HepG2 (cell line): ENCODE measurements around the gene MPST. TPM values are rescaled to one million over a fixed set of nuclear protein-coding genes. Genes with fewer than 3 reads are reported as not detected.
A peak's percentile ranks its signal among the peaks of the same experiment; 100 is the strongest.

Experiments used
- ATAC-seq: fragments of 200-7000 bp; cut with Tn5 transposase; 3 replicates; pipeline ENCODE4 v1.9.1; 2020; ENCODE audit warnings: mild to moderate bottlenecking, moderate library complexity
- BruUV-seq: library from RNA; stranded (reverse); fragments of 400-500 nt; replicated peaks from 2 replicates; lab custom pipeline; 2021; lab: Mats Ljungman, UMichigan
- CTCF ChIA-PET: fragments of 300-600 bp; formaldehyde crosslinking; extraction: SDS; loops from one replicate; lab custom pipeline; 2021; ENCODE audit warnings: low total read pairs, inconsistent platforms, low intra/inter-chr PET ratio; lab: Yijun Ruan, JAX
- POLR2A ChIA-PET: fragments of 350-600 bp; sonication (Branson Sonifier 250); formaldehyde crosslinking; loops from one replicate; lab custom pipeline; 2020; ENCODE audit warnings: antibody characterized with exemption, inconsistent platforms; lab: Yijun Ruan, JAX
- DNase-seq: peaks from one replicate; pipeline ENCODE4 v3.0.0-alpha.2; 2015; ENCODE audit warnings: low spot score
- FAIRE-seq: peaks from 3 replicates; lab custom pipeline; 2011; peaks lifted over from hg19 to GRCh38; lab: Jason Lieb, UNC
- H2AFZ ChIP-seq: one replicate; pipeline ENCODE4 v1.6.1; 2011; ENCODE audit warnings: low read length, inconsistent platforms
- H3K27ac ChIP-seq: fragments of 300-600 bp; 3 replicates; pipeline ENCODE4 v1.8.0; 2011; ENCODE audit warnings: mixed run types, mild to moderate bottlenecking, mixed read lengths, low read length, inconsistent platforms; ENCODE audit not compliant: insufficient read depth; ENCODE audit errors: extremely low read length
- H3K27me3 ChIP-seq, 2 experiments: fragments of 200-600 bp in 1 of 2; 2 replicates in 1 of 2; 3 replicates in 1 of 2; pipeline versions ENCODE4 v1.6.0 to v1.8.0; 2011; ENCODE audit warnings: low read length in 2 of 2, mild to moderate bottlenecking in 2 of 2, moderate library complexity in 2 of 2, inconsistent platforms in 1 of 2; ENCODE audit not compliant: insufficient read depth in 2 of 2, control insufficient read depth in 1 of 2
- H3K36me3 ChIP-seq, 2 experiments: fragments of 200-600 bp in 1 of 2; replicated peaks in 1 of 2; 2 replicates in 1 of 2; 3 replicates in 1 of 2; pipeline versions ENCODE4 v1.5.1 to v1.8.0; 2011; ENCODE audit warnings: low read length in 2 of 2, inconsistent platforms in 1 of 2; ENCODE audit not compliant: insufficient read depth in 2 of 2, control insufficient read depth in 1 of 2
- H3K4me1 ChIP-seq: 2 replicates; pipeline ENCODE4 v1.5.1; 2012; ENCODE audit warnings: low read length, inconsistent platforms; ENCODE audit not compliant: insufficient read depth
- H3K4me2 ChIP-seq: 2 replicates; pipeline ENCODE4 v1.6.0; 2011; ENCODE audit warnings: low read depth, low read length, inconsistent platforms
- H3K4me3 ChIP-seq, 3 experiments: fragments of 200-600 bp in 1 of 3; sonication (generic), shearing (Covaris generic) in 1 of 3; replicated peaks in 1 of 3; 2 replicates each; pipeline ENCODE4 v1.5.1; 2011 to 2016; ENCODE audit warnings: low read length in 3 of 3, inconsistent platforms in 2 of 3, low read depth in 2 of 3, mild to moderate bottlenecking in 2 of 3, control low read depth in 1 of 3, mixed read lengths in 1 of 3; ENCODE audit not compliant: insufficient read depth in 1 of 3
- H3K79me2 ChIP-seq: one replicate; pipeline ENCODE4 v1.6.1; 2011; ENCODE audit warnings: low read length, inconsistent platforms; ENCODE audit not compliant: insufficient read depth
- H3K9ac ChIP-seq: 2 replicates; pipeline ENCODE4 v1.6.0; 2011; ENCODE audit warnings: mild to moderate bottlenecking, low read depth, low read length, inconsistent platforms; ENCODE audit not compliant: insufficient read depth
- H3K9me3 ChIP-seq: 2 replicates; pipeline ENCODE4 v1.5.1; 2012; ENCODE audit warnings: mild to moderate bottlenecking, low read length
- H4K20me1 ChIP-seq: 2 replicates; pipeline ENCODE4 v1.6.0; 2011; ENCODE audit warnings: inconsistent platforms, mild to moderate bottlenecking, low read length, moderate library complexity; ENCODE audit not compliant: insufficient read depth
- ADNP ChIP-seq: sonication (generic); formaldehyde crosslinking; IDR thresholded peaks from 2 replicates; pipeline ENCODE4 v1.4.0; 2020; ENCODE audit warnings: missing genetic modification reagents
- ARNT2 ChIP-seq: sonication (generic); formaldehyde crosslinking; IDR thresholded peaks from 2 replicates; pipeline ENCODE4 v1.8.0; 2022; ENCODE audit warnings: mild to moderate bottlenecking, low read depth, missing genetic modification reagents, moderate library complexity
- CHD4 ChIP-seq: fragments of 200-600 bp; sonication (generic); IDR thresholded peaks from 2 replicates; pipeline ENCODE4 v1.7.0; 2017; ENCODE audit warnings: mild to moderate bottlenecking, low read length, borderline replicate concordance
- HMGXB3 ChIP-seq: sonication (generic); formaldehyde crosslinking; IDR thresholded peaks from 2 replicates; pipeline ENCODE4 v1.4.0; 2020; ENCODE audit warnings: missing genetic modification reagents, borderline replicate concordance
- NFIB ChIP-seq: sonication (generic); formaldehyde crosslinking; IDR thresholded peaks from 2 replicates; pipeline ENCODE4 v1.9.0; 2021; ENCODE audit warnings: missing genetic modification reagents, mild to moderate bottlenecking, borderline replicate concordance
- POLR2A ChIP-seq, 2 experiments: IDR thresholded peaks; 2 replicates each; pipeline ENCODE4 v1.6.1; 2011; ENCODE audit warnings: low read depth in 2 of 2, low read length in 2 of 2, mild to moderate bottlenecking in 1 of 2, moderate library complexity in 1 of 2; ENCODE audit not compliant: insufficient read depth in 1 of 2
- POLR2G ChIP-seq: fragments of 200-400 bp; formaldehyde crosslinking; IDR thresholded peaks from 2 replicates; pipeline ENCODE4 v1.6.1; 2018; ENCODE audit warnings: mild to moderate bottlenecking, low read depth, low read length, moderate library complexity
- RBFOX2 ChIP-seq: fragments of 200-400 bp; formaldehyde crosslinking; IDR thresholded peaks from 2 replicates; pipeline ENCODE4 v1.6.1; 2017; ENCODE audit warnings: low read depth, mild to moderate bottlenecking, low read length
- REPIN1 ChIP-seq: sonication (generic); formaldehyde crosslinking; IDR thresholded peaks from 2 replicates; pipeline ENCODE4 v1.8.0; 2022; ENCODE audit warnings: missing genetic modification reagents, low read depth, mild to moderate bottlenecking, borderline replicate concordance
- ZFYVE20 ChIP-seq: sonication (generic); formaldehyde crosslinking; IDR thresholded peaks from 2 replicates; pipeline ENCODE4 v1.8.0; 2023; ENCODE audit warnings: low read depth, mild to moderate bottlenecking, moderate library complexity, missing genetic modification reagents, borderline replicate concordance
- ZMYM3 ChIP-seq: sonication (generic); formaldehyde crosslinking; IDR thresholded peaks from 2 replicates; pipeline ENCODE4 v1.5.1; 2020; ENCODE audit warnings: mild to moderate bottlenecking, missing genetic modification reagents
- ZNF326 ChIP-seq: sonication (generic); formaldehyde crosslinking; IDR thresholded peaks from 2 replicates; pipeline ENCODE4 v1.4.0; 2020; ENCODE audit warnings: missing genetic modification reagents, borderline replicate concordance
- ZNF589 ChIP-seq: sonication (generic); formaldehyde crosslinking; conservative IDR thresholded peaks from 2 replicates; pipeline ENCODE4 v1.8.0; 2022; ENCODE audit warnings: mild to moderate bottlenecking, moderate library complexity, missing genetic modification reagents
- ZNF629 ChIP-seq: sonication (generic); formaldehyde crosslinking; conservative IDR thresholded peaks from 2 replicates; pipeline ENCODE4 v1.5.0; 2020; ENCODE audit warnings: missing genetic modification reagents
- ZSCAN20 ChIP-seq: sonication (generic); formaldehyde crosslinking; IDR thresholded peaks from 2 replicates; pipeline ENCODE4 v1.4.0; 2020; ENCODE audit warnings: missing genetic modification reagents, mild to moderate bottlenecking, borderline replicate concordance
- WGBS: methylation state at CpG from one replicate; pipeline ENCODE4 v1.1.6; 2017; ENCODE audit warnings: low lambda C conversion rate; 5-methylcytosine and 5-hydroxymethylcytosine counted together
- in situ Hi-C: cut with HindIII; loops from 2 replicates; pipeline ENCODE4 v1.10.0; 2017; ENCODE audit warnings: low pct_unique_long_range_greater_than_20kb; ENCODE audit not compliant: extremely low pct_ligation_motif_present
- intact Hi-C: fragments of 100-400 bp; cut with micrococcal nuclease; formaldehyde crosslinking; loops from one replicate; pipeline ENCODE4 v1.10.0; 2022; ENCODE audit not compliant: unreplicated experiment
- polyA plus RNA-seq, 8 experiments: library from polyadenylated mRNA; depleted of rRNA in 3 of 8; stranded (reverse) in 7 of 8; unstranded in 1 of 8; fragments of >200 nt; fragmentation: Illumina TruSeq in 4 of 8; extraction: Trizol in 4 of 8; gene quantifications; 2 replicates each; pipeline versions ENCODE4 v1.2.1 to v1.2.3, GENCODE V29; 2011 to 2016; ENCODE audit warnings: low read depth in 4 of 8, missing spikeins in 1 of 8, mixed read lengths in 1 of 8; ENCODE audit not compliant: insufficient read depth in 1 of 8
- total RNA-seq, 5 experiments: library from RNA; depleted of rRNA; stranded (reverse); fragments of >200 nt; fragmentation: Illumina TruSeq; extraction: Trizol; gene quantifications; 2 replicates each; pipeline ENCODE4 v1.2.3, GENCODE V29; 2016; ENCODE audit warnings: low read depth in 1 of 5

MPST gene
- total and polyA plus RNA-seq, 2 of the 13 experiments (the other 11 are each of a cell fraction or from before 2014, with no cell fraction given), result 133 to 141 TPM

- TF ChIP-seq HMGXB3 (no peak), REPIN1 (CRISPR knock-in tag) (0 out of 2 replicates have a peak, but pooled peaks have one; percentile 26), ZFYVE20 (CRISPR knock-in tag) (no peak), ADNP (no peak), ZSCAN20 (no peak)
- TF ChIP-seq, all 625 proteins: peak for 5
Observed at GRCh38 chr22:37010976-37011375, 8.6 kb upstream of the MPST start (continued).

GRCh38 chr22:37011472-37011871, 8.1 kb upstream of the MPST start:
- Histone ChIP-seq H3K9ac (no peak overlapping the region), H3K9me3 (no peaks in the 10 kb centered on the region), H3K27ac (no peak overlapping the region), H3K4me2 (no peak overlapping the region), H3K27me3 (no peaks in the 10 kb centered on the region; a peak in 1 of 5 replicates), H3K79me2 (peaks cover under 1% of the 10 kb centered on the region), H3K4me3 (no peak overlapping the region), H2AFZ (no peak overlapping the region), H4K20me1 (peaks cover 15% of the 10 kb centered on the region), H3K4me1 (peaks cover 29% of the 10 kb centered on the region), H3K36me3 (peaks cover 1 to 4% of the 10 kb centered on the region in 2 experiments; a peak in 1 of 5 replicates)
- no peak for FAIRE-seq
- CTCF ChIA-PET, result no interaction called here
- 97% methylated on average over 3 of the region's 3 CpGs for WGBS
- intact Hi-C loops, result no loop called here
- ATAC-seq, result no peak
- in situ Hi-C loops, result no loop called here
- POLR2A ChIA-PET, result interaction anchor here (11.4 kb wide), 1 partner anchor 32 kb away, joined by 141 read pairs; no protein-coding TSS in a partner anchor
- TF ChIP-seq POLR2G (peak; percentile 42; the same call in 1 of the 2 replicates), POLR2A (IDR thresholded peaks at IDR 0.05; ENCODE audit: insufficient read depth in 1 of 2, low read depth in 2 of 2, low read length in 2 of 2) (peak in 1 of 2 experiments; percentile 20; a peak in 1 of 4 replicates), ZNF326 (CRISPR knock-in tag) (no peak), RBFOX2 (no peak), ZNF629 (CRISPR knock-in tag) (peak; percentile 97), ARNT2 (CRISPR knock-in tag) (no peak), NFIB (no peak), ADNP (0 out of 2 replicates have a peak, but pooled peaks have one; percentile 39), CHD4 (0 out of 2 replicates have a peak, but pooled peaks have one; percentile 41), ZMYM3 (peak; percentile 67; the same call in 1 of the 2 replicates), ZNF589 (CRISPR knock-in tag) (no peak)
- no TSS peak for BruUV-seq
- DNase-seq, result no peak
